Liver (tissue), 9 donors: Measurements from ENCODE around the gene GSTO2. TPM values are rescaled to one million over a fixed set of nuclear protein-coding genes. Genes with fewer than 3 reads are reported as not detected.

Experiments used
- DNase-seq: peaks from one replicate; pipeline ENCODE4 v3.0.0-alpha.2; 2017; ENCODE audit warnings: low spot score
- H3K27ac ChIP-seq, 2 donors: one replicate each; pipeline ENCODE4 v1.7.0; 2013; ENCODE audit warnings: inconsistent platforms in 2 of 2, low read length in 2 of 2, control low read depth in 1 of 2, low read depth in 1 of 2, mild to moderate bottlenecking in 1 of 2
- H3K27me3 ChIP-seq, 4 donors: one replicate each; pipeline versions ENCODE4 v1.6.1 to v1.7.0; 2013; ENCODE audit warnings: low read length in 3 of 4, inconsistent platforms in 1 of 4, mild to moderate bottlenecking in 1 of 4, moderate library complexity in 1 of 4; ENCODE audit not compliant: control insufficient read depth in 4 of 4, insufficient read depth in 4 of 4
- H3K36me3 ChIP-seq, 4 donors: one replicate each; pipeline versions ENCODE4 v1.6.1 to v1.7.0; 2013; ENCODE audit warnings: low read length in 3 of 4, mild to moderate bottlenecking in 3 of 4, low read depth in 1 of 4, moderate library complexity in 1 of 4; ENCODE audit not compliant: control insufficient read depth in 4 of 4, insufficient read depth in 3 of 4
- H3K4me1 ChIP-seq, 4 donors: one replicate each; pipeline versions ENCODE4 v1.6.1 to v1.7.0; 2013; ENCODE audit warnings: low read length in 3 of 4, mild to moderate bottlenecking in 3 of 4, moderate library complexity in 1 of 4; ENCODE audit not compliant: control insufficient read depth in 4 of 4, insufficient read depth in 4 of 4
- H3K4me3 ChIP-seq, 3 donors: one replicate each; pipeline versions ENCODE4 v1.6.1 to v1.7.0; 2013; ENCODE audit warnings: low read length in 3 of 3, control low read depth in 1 of 3, low read depth in 1 of 3, mild to moderate bottlenecking in 1 of 3
- H3K9ac ChIP-seq, 2 donors: one replicate each; pipeline ENCODE4 v1.7.0; 2013; ENCODE audit warnings: low read length in 2 of 2, mild to moderate bottlenecking in 2 of 2, moderate library complexity in 2 of 2, control low read depth in 1 of 2, low read depth in 1 of 2
- H3K9me3 ChIP-seq, 4 donors: one replicate each; pipeline versions ENCODE4 v1.6.1 to v1.7.0; 2013; ENCODE audit warnings: low read length in 3 of 4; ENCODE audit not compliant: control insufficient read depth in 4 of 4
- ATF3 ChIP-seq: IDR thresholded peaks from 2 replicates; pipeline ENCODE4 v1.6.1; 2016; ENCODE audit warnings: antibody characterized with exemption
- CTCF ChIP-seq: fragments of 150-350 bp; IDR thresholded peaks from 2 replicates; pipeline ENCODE4 v1.5.1; 2017; ENCODE audit warnings: improper control_type of control experiment, low read depth, low read length; ENCODE audit not compliant: missing input control
- EGR1 ChIP-seq, 2 donors: IDR thresholded peaks; 2 replicates each; pipeline ENCODE4 v1.6.1; 2016 to 2018; ENCODE audit warnings: antibody characterized with exemption in 2 of 2, low read depth in 2 of 2
- FOXA1 ChIP-seq: IDR thresholded peaks from 2 replicates; pipeline ENCODE4 v1.6.1; 2016; ENCODE audit warnings: antibody characterized with exemption
- FOXA2 ChIP-seq: IDR thresholded peaks from 2 replicates; pipeline ENCODE4 v1.6.1; 2016; ENCODE audit warnings: antibody characterized with exemption
- GABPA ChIP-seq, 2 donors: IDR thresholded peaks in 1 of 2; conservative IDR thresholded peaks in 1 of 2; 2 replicates each; pipeline ENCODE4 v1.6.1; 2016; ENCODE audit warnings: antibody characterized with exemption in 2 of 2, mild to moderate bottlenecking in 1 of 2, moderate library complexity in 1 of 2
- HNF4A ChIP-seq, 2 donors: conservative IDR thresholded peaks; 2 replicates each; pipeline ENCODE4 v1.6.1; 2016; ENCODE audit warnings: antibody characterized with exemption in 2 of 2, mild to moderate bottlenecking in 2 of 2
- HNF4G ChIP-seq: IDR thresholded peaks from 2 replicates; pipeline ENCODE4 v1.6.1; 2016; ENCODE audit warnings: antibody characterized with exemption
- JUND ChIP-seq, 2 donors: IDR thresholded peaks; 2 replicates each; pipeline ENCODE4 v1.6.1; 2016; ENCODE audit warnings: antibody characterized with exemption in 2 of 2
- MAX ChIP-seq: IDR thresholded peaks from 2 replicates; pipeline ENCODE4 v1.6.1; 2016; ENCODE audit warnings: antibody characterized with exemption
- NR2F2 ChIP-seq: IDR thresholded peaks from 2 replicates; pipeline ENCODE4 v1.6.1; 2016; ENCODE audit warnings: antibody characterized with exemption
- REST ChIP-seq: IDR thresholded peaks from 2 replicates; pipeline ENCODE4 v1.6.1; 2016; ENCODE audit warnings: antibody characterized with exemption, mild to moderate bottlenecking
- RXRA ChIP-seq, 2 donors: IDR thresholded peaks; 2 replicates each; pipeline ENCODE4 v1.6.1; 2017 to 2018; ENCODE audit warnings: antibody characterized with exemption in 2 of 2, mild to moderate bottlenecking in 1 of 2
- SP1 ChIP-seq: IDR thresholded peaks from 2 replicates; pipeline ENCODE4 v1.6.1; 2018; ENCODE audit warnings: antibody characterized with exemption, mild to moderate bottlenecking
- TAF1 ChIP-seq: conservative IDR thresholded peaks from 2 replicates; pipeline ENCODE4 v1.6.1; 2016; ENCODE audit warnings: antibody characterized with exemption, mild to moderate bottlenecking
- YY1 ChIP-seq: IDR thresholded peaks from 2 replicates; pipeline ENCODE4 v1.6.1; 2016; ENCODE audit warnings: antibody characterized with exemption, mild to moderate bottlenecking
- ZBTB33 ChIP-seq: IDR thresholded peaks from 2 replicates; pipeline ENCODE4 v1.6.1; 2016; ENCODE audit warnings: antibody characterized with exemption
- WGBS: extraction: QIAGEN DNeasy Blood & Tissue Kit; methylation state at CpG from one replicate; pipeline ENCODE4 v1.1.7; 2013; 5-methylcytosine and 5-hydroxymethylcytosine counted together
- polyA plus RNA-seq, 2 donors: library from polyadenylated mRNA; stranded (reverse) in 1 of 2; unstranded in 1 of 2; fragments of 200-250 nt in 1 of 2; fragments of >200 nt in 1 of 2; fragmentation: Nextera tagmentation in 1 of 2; extraction: Ambion mirVana in 1 of 2; gene quantifications; one replicate each; pipeline versions ENCODE4 v1.2.1 to v1.2.3, GENCODE V29; 2013 to 2015
- total RNA-seq, 2 donors: library from RNA; depleted of rRNA; stranded (reverse); fragments of >200 nt; gene quantifications; one replicate each; pipeline ENCODE4 v1.2.3, GENCODE V29; 2014
- donor health status: healthy.
- donor health status: healthy.
- donor health status: healthy.
- donor health status: healthy.
- donor health status: healthy.

Gene GSTO2
- total and polyA plus RNA-seq, 4 donors: 1.0 to 4.6 (median 1.7) TPM

- WGBS: under 1% methylated on average over 12 of the region's 12 CpGs
- Histone ChIP-seq H3K27me3 (no peaks in the 10 kb centered on the region), H3K9ac (peak overlapping the region; percentile 88 to 99), H3K4me3 (peak overlapping the region; percentile 71 to 97 (median 80)), H3K4me1 (peaks cover 6 to 73% (median 55%) of the 10 kb centered on the region in 4 donors), H3K27ac (peak overlapping the region; percentile 99 to 100), H3K9me3 (no peaks in the 10 kb centered on the region), H3K36me3 (peaks cover 2 to 14% (median 9%) of the 10 kb centered on the region in 4 donors)
- no peak for DNase-seq
- TF ChIP-seq YY1 (no peak), TAF1 (peak; percentile 80), SP1 (peak; percentile 58), FOXA2 (no peak), MAX (no peak), GABPA (IDR thresholded peaks at IDR 0.05 in 1 of 2, conservative IDR thresholded peaks at IDR 0.05 in 1 of 2) (no peak), JUND (IDR thresholded peaks at IDR 0.05) (no peak), ATF3 (no peak), EGR1 (IDR thresholded peaks at IDR 0.05; ENCODE audit: low read depth in 2 of 2) (peak in 1 of 2 donors; percentile 16), ZBTB33 (no peak), REST (peak; percentile 52), FOXA1 (no peak), RXRA (IDR thresholded peaks at IDR 0.05) (peak in 1 of 2 donors; percentile 26), HNF4G (peak; percentile 13), HNF4A (conservative IDR thresholded peaks at IDR 0.05) (peak; percentile 39 to 67), NR2F2 (peak; percentile 60)
These were observed 13.5 kb upstream of the GSTO2 start for GRCh38 chr10:104255311-104255981.

GRCh38 chr10:104256335-104256961, 12.5 kb upstream of the GSTO2 start:
- WGBS: 0% methylated on average over 1 of the region's 1 CpG
- Histone ChIP-seq H3K36me3 (peaks cover 2 to 21% (median 15%) of the 10 kb centered on the region in 4 donors), H3K27ac (peak overlapping the region; percentile 99 to 100), H3K4me3 (peak overlapping the region; percentile 71 to 97 (median 80)), H3K9ac (peak overlapping the region; percentile 88 to 99), H3K9me3 (no peaks in the 10 kb centered on the region), H3K4me1 (peaks cover 6 to 78% (median 60%) of the 10 kb centered on the region in 4 donors), H3K27me3 (no peaks in the 10 kb centered on the region)
- no peak for DNase-seq
- peak; percentile 94 for TF ChIP-seq FOXA2
- TF ChIP-seq TAF1: peak; percentile 19
- TF ChIP-seq JUND (IDR thresholded peaks at IDR 0.05): peak; percentile 23 to 51
- peak; percentile 79 for TF ChIP-seq HNF4G
- TF ChIP-seq FOXA1: peak; percentile 93
- peak; percentile 27 for TF ChIP-seq ATF3
- TF ChIP-seq MAX: peak; percentile 90
- TF ChIP-seq YY1: peak; percentile 46
- no peak for TF ChIP-seq CTCF
- peak; percentile 72 for TF ChIP-seq ZBTB33
- peak; percentile 83 for TF ChIP-seq SP1
- TF ChIP-seq RXRA (IDR thresholded peaks at IDR 0.05): peak; percentile 70 to 87
